CD4-positive, alpha-beta T cell (primary cell): ENCODE measurements around the gene IGFLR1. TPM values are rescaled to one million over a fixed set of nuclear protein-coding genes. Genes with fewer than 3 reads are reported as not detected.

ENCODE experiments used
- ATAC-seq: fragments of 200-7000 bp; cut with Tn5 transposase; one replicate; pipeline ENCODE4 v1.10.0; 2022; ENCODE audit warnings: mild to moderate bottlenecking; ENCODE audit not compliant: poor library complexity
- CTCF ChIA-PET: fragments of 350-600 bp; sonication (Branson Sonifier 250); formaldehyde crosslinking; loops from one replicate; lab custom pipeline; 2021; ENCODE audit warnings: antibody characterized with exemption, inconsistent platforms; lab: Charles Lee
- POLR2A ChIA-PET: fragments of 350-600 bp; sonication (Branson Sonifier 250); formaldehyde crosslinking; loops from one replicate; lab custom pipeline; 2021; ENCODE audit warnings: antibody characterized with exemption, inconsistent platforms; lab: Charles Lee
- DNase-seq, 14 experiments: peaks; one replicate each; pipeline ENCODE4 v3.0.0-alpha.2; 2013 to 2020; ENCODE audit warnings: mixed read lengths in 2 of 14
- H3K27ac ChIP-seq, 2 donors: one replicate each; pipeline versions ENCODE4 v1.5.1 to v1.7.0; 2013; ENCODE audit warnings: low read length in 2 of 2, low read depth in 1 of 2, mild to moderate bottlenecking in 1 of 2
- H3K27me3 ChIP-seq, 2 experiments: 1 replicate in 1 of 2; 2 replicates in 1 of 2; pipeline versions ENCODE4 v1.6.1 to v1.7.0; 2013; ENCODE audit warnings: low read length in 2 of 2, control low read depth in 1 of 2, mild to moderate bottlenecking in 1 of 2, moderate library complexity in 1 of 2; ENCODE audit not compliant: insufficient read depth in 2 of 2, control insufficient read depth in 1 of 2
- H3K36me3 ChIP-seq: one replicate; pipeline ENCODE4 v1.6.1; 2013; ENCODE audit warnings: low read length, control low read depth; ENCODE audit not compliant: insufficient read depth
- H3K4me1 ChIP-seq: one replicate; pipeline ENCODE4 v1.6.1; 2013; ENCODE audit warnings: low read length, control low read depth; ENCODE audit not compliant: insufficient read depth
- H3K4me3 ChIP-seq: one replicate; pipeline ENCODE4 v1.5.1; 2013; ENCODE audit warnings: mild to moderate bottlenecking, low read length, moderate library complexity
- H3K9me3 ChIP-seq, 2 experiments: 1 replicate in 1 of 2; 2 replicates in 1 of 2; pipeline versions ENCODE4 v1.6.1 to v1.7.0; 2013; ENCODE audit warnings: low read length in 2 of 2, mild to moderate bottlenecking in 2 of 2, control low read depth in 1 of 2, moderate library complexity in 1 of 2; ENCODE audit not compliant: control insufficient read depth in 1 of 2, insufficient read depth in 1 of 2
- H3K27ac Mint-ChIP-seq: one replicate; pipeline ENCODE4 v1.8.0; 2020; ENCODE audit warnings: mixed read lengths
- H3K27me3 Mint-ChIP-seq: one replicate; pipeline ENCODE4 v1.8.0; 2021; ENCODE audit warnings: mixed read lengths
- H3K36me3 Mint-ChIP-seq: one replicate; pipeline ENCODE4 v1.8.0; 2021; ENCODE audit warnings: low read depth, mixed read lengths
- H3K4me1 Mint-ChIP-seq: one replicate; pipeline ENCODE4 v1.8.0; 2021; ENCODE audit warnings: low read depth, mixed read lengths
- H3K4me3 Mint-ChIP-seq: one replicate; pipeline ENCODE4 v1.8.0; 2020; ENCODE audit warnings: mild to moderate bottlenecking, mixed read lengths
- H3K9me3 Mint-ChIP-seq: one replicate; pipeline ENCODE4 v1.8.0; 2020; ENCODE audit warnings: mixed read lengths
- CTCF ChIP-seq: fragments of 200-600 bp; IDR thresholded peaks from one replicate; pipeline ENCODE4 v1.8.0; 2022; ENCODE audit warnings: antibody characterized with exemption, mild to moderate bottlenecking
- intact Hi-C, 2 experiments: fragments of 100-400 bp; cut with DNase I in 1 of 2; cut with micrococcal nuclease in 1 of 2; formaldehyde crosslinking; loops; one replicate each; pipeline versions ENCODE4 v1.15.1 to v1.9.0; 2023 to 2025; cut with DNase I, micrococcal nuclease
- total RNA-seq, 174 experiments: library from RNA in 2 of 174; stranded (reverse) in 2 of 174; gene quantifications; one replicate each; pipeline ENCODE4 v1.2.3 and lab custom pipeline; 2021 to 2026

Gene IGFLR1
- total RNA-seq, 2 experiments from 2014 or later = 40.3 to 43.1 TPM

- TF ChIP-seq CTCF = no peak
- ChIA-PET CTCF (no interaction called here), POLR2A (no interaction called here)
- H3K27me3 ChIP-seq = no peaks in the 10 kb centered on the region
- intact Hi-C loops = no loop called here
- ATAC-seq = no peak
- peaks cover 26% of the 10 kb centered on the region for H3K36me3 ChIP-seq
- no peaks in the 10 kb centered on the region for H3K4me1 ChIP-seq
- no peaks in the 10 kb centered on the region for H3K9me3 ChIP-seq
- no peaks in the 10 kb centered on the region for H3K9me3 Mint-ChIP-seq
- H3K27ac Mint-ChIP-seq = no peak overlapping the region
- no peaks in the 10 kb centered on the region for H3K4me1 Mint-ChIP-seq
- no peak overlapping the region for H3K27ac ChIP-seq
- DNase-seq = no peak
- H3K4me3 ChIP-seq = no peak overlapping the region
- H3K27me3 Mint-ChIP-seq = no peaks in the 10 kb centered on the region
- H3K36me3 Mint-ChIP-seq = peaks cover 22% of the 10 kb centered on the region
- no peak overlapping the region for H3K4me3 Mint-ChIP-seq
Measured at GRCh38 chr19:35768082-35768421, 25.8 kb upstream of the IGFLR1 start.

GRCh38 chr19:35767288-35768081, 25.2 kb upstream of the IGFLR1 start:
- Histone ChIP-seq H3K36me3 (peaks cover 28% of the 10 kb centered on the region), H3K9me3 (no peaks in the 10 kb centered on the region), H3K27me3 (no peaks in the 10 kb centered on the region), H3K4me3 (no peak overlapping the region), H3K27ac (no peak overlapping the region), H3K4me1 (no peaks in the 10 kb centered on the region)
- Mint-ChIP-seq H3K27me3 (no peaks in the 10 kb centered on the region), H3K36me3 (peaks cover 22% of the 10 kb centered on the region), H3K9me3 (no peaks in the 10 kb centered on the region), H3K4me3 (no peak overlapping the region), H3K4me1 (no peaks in the 10 kb centered on the region), H3K27ac (no peak overlapping the region)
- ATAC-seq = no peak
- intact Hi-C loops = no loop called here
- POLR2A ChIA-PET = no interaction called here
- CTCF ChIA-PET = no interaction called here
- no peak for TF ChIP-seq CTCF
- no peak for DNase-seq

DNA sequence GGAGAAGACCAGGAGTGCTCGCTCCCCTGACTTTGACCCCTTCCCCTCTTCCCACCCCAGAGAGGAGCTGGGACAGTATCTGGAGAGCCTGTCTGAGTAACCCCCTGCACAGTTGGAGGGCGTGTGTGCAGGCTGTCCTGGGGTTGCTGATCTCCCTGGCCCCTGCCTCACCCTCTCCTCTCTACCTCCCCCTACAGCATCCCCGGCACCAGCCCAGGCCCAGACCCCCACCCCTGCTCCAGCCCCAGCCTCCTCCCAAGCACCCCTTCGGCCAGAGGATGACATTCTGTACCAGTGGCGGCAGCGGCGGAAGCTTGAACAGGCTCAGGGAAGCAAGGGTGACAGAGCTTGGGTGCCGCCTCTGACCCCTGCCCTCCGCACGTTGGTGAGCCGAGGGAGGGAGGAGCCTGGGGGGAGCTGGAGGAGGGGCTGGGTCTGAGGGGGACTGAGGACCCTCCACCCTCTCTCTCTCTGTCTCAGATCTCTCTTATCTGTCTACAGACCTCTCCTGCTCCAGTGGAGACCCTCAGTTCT, 24.4 kb upstream of the IGFLR1 start:
- TF ChIP-seq CTCF = no peak
- no peaks in the 10 kb centered on the region for H3K4me1 ChIP-seq
- H3K27ac ChIP-seq = no peak overlapping the region
- H3K4me3 ChIP-seq = no peak overlapping the region
- Mint-ChIP-seq H3K4me3 (no peak overlapping the region), H3K27ac (no peak overlapping the region), H3K4me1 (no peaks in the 10 kb centered on the region), H3K9me3 (no peaks in the 10 kb centered on the region), H3K36me3 (peaks cover 28% of the 10 kb centered on the region), H3K27me3 (no peaks in the 10 kb centered on the region)
- ChIA-PET CTCF (no interaction called here), POLR2A (no interaction called here)
- ATAC-seq = no peak
- DNase-seq = no peak
- H3K27me3 ChIP-seq = no peaks in the 10 kb centered on the region
- intact Hi-C loops = no loop called here
- peaks cover 35% of the 10 kb centered on the region for H3K36me3 ChIP-seq
- H3K9me3 ChIP-seq = no peaks in the 10 kb centered on the region
